Retinal pigment epithelial cell (primary cell): ENCODE measurements around the gene ZNF669.

Experiments used
- DNase-seq: peaks from one replicate; pipeline ENCODE4 v3.0.0-alpha.2; 2010; ENCODE audit warnings: low read depth
- H3K4me3 ChIP-seq: 2 replicates; pipeline ENCODE4 v1.5.1; 2011; ENCODE audit warnings: mild to moderate bottlenecking, low read length, control low read depth, moderate library complexity
- TF ChIP-seq, protein P1 (sequence below): conservative IDR thresholded peaks from 2 replicates; pipeline ENCODE4 v1.5.1; 2011; ENCODE audit warnings: low read depth, low read length, control low read depth, inconsistent platforms

The ZNF669 gene

DNA sequence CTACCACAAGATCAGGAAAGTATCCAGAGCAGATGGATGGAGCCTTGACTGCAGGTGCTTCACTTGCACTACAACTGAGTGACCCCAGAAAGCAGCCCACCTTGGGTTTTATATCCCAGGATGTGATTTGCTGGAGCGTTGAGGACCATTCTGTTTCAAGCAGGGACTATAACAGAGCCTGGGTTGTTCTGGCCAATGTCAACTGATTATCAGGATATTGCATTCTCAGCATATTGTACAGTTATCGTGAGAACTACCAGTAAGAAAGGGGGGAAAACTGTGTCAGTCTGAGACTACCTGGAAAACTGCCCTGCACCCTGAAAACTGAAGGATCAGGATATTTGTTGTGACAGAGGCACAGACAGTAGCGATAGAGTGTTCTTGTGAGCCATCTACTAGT, 8.0 kb downstream of the ZNF669 start:
- DNase-seq: no peak
- TF ChIP-seq, protein P1, sequence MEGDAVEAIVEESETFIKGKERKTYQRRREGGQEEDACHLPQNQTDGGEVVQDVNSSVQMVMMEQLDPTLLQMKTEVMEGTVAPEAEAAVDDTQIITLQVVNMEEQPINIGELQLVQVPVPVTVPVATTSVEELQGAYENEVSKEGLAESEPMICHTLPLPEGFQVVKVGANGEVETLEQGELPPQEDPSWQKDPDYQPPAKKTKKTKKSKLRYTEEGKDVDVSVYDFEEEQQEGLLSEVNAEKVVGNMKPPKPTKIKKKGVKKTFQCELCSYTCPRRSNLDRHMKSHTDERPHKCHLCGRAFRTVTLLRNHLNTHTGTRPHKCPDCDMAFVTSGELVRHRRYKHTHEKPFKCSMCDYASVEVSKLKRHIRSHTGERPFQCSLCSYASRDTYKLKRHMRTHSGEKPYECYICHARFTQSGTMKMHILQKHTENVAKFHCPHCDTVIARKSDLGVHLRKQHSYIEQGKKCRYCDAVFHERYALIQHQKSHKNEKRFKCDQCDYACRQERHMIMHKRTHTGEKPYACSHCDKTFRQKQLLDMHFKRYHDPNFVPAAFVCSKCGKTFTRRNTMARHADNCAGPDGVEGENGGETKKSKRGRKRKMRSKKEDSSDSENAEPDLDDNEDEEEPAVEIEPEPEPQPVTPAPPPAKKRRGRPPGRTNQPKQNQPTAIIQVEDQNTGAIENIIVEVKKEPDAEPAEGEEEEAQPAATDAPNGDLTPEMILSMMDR: no peak
- no peak overlapping the region for H3K4me3 ChIP-seq

DNA sequence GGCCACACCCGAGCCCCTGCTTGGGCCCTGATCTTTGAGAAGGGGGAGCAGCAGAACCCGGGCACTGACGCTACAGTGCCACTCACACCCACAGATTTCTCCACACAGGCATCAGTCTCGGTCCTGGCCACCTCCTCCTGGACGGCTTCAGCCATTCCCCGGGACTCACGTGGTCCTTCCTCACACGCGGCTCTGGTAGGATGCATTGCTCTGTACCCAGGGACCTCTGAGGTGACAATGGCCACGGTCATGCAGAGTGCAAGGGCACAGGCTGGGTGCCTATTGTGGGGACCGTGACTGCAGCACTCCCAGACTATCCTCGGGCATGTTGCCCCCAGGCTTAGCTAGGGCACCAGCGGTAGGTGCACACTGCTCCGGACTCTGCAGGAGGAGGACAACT, 13.7 kb downstream of the ZNF669 start:
- H3K4me3 ChIP-seq: no peak overlapping the region
- TF ChIP-seq, protein P1: no peak
- no peak for DNase-seq

DNA sequence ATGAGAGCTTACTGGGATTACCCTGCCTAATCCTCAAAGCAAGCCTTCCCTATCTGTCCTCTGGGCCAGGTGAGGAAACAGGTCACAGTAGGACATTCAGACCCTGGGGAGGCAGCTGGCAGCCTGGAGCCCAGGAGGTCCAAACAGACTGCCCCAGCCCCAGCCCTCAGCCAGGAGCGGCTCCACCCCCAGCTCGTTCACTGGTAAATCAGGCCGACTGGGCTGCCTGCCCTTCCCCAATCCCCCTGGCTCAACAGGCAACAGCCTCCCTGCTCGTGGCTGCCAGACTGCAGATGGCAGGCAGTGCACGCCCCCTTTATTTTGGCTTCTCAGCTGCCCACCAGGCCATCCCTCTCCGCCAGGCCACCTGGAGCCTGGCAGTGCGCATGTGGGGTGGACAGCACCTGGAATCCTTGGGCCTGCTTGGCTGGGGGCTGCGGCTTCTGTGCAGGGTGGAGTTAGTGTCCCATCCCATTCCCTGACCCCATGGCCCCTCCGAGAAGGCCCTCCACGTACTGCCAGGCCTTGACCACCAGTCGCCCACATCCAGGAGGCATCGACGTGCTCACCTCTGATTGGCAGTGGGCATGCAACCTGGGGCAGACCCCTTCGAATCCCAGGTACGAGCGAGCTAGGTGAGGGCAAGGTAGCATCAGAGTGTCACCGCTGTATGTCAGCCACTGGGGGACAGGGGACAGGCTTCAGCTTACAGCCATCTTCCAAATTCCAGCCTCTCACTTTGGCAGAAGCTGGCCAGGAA, 14.4 kb downstream of the ZNF669 start:
- no peak overlapping the region for H3K4me3 ChIP-seq
- TF ChIP-seq, protein P1: no peak
- no peak for DNase-seq

DNA sequence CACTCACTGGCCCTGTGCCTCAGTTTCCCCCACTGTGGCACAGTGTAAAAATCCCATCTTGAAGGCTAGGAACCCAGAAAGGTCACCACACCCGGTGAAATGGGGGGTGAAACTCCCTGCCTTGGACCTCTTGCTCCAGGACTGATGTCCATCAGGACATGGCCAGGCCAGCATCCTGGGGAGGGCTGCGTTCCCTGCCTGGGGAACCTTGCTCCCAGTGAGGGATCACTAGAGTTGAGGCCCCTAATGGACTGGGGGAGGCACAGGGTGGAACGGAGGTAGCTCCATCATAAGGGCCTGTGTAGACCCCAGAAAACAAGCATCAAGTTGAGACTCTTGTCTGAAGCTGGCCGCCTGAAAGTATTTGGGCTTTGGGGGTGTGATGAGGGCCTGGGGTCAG, 15.2 kb downstream of the ZNF669 start:
- no peak for DNase-seq
- H3K4me3 ChIP-seq: no peak overlapping the region
- TF ChIP-seq, protein P1: no peak

- no peak for DNase-seq
- TF ChIP-seq, protein P1: no peak
- no peak overlapping the region for H3K4me3 ChIP-seq
Measured at GRCh38 chr1:247087256-247087655, 16.9 kb downstream of the ZNF669 start.

DNA sequence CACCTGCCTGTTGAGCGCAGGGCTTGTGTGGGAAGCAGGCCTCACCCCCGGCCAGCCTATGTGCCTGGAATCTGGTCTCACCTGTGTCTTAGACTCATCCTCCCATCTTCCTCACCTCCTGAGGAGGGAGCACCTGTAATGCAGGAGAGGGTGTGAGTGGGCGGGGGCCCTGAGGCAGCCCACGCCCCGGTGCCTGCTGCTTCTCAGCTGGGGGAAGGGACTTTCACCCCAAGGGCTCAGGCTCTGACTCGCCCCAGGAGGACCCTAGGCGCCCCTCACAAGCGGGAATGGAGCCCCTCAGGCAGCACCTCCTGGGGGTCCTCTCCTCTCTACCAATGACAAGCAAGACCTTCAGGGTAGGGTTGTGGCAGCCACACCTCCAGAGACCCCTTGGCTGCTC, 18.8 kb downstream of the ZNF669 start:
- TF ChIP-seq, protein P1: no peak
- DNase-seq: no peak
- no peak overlapping the region for H3K4me3 ChIP-seq

DNA sequence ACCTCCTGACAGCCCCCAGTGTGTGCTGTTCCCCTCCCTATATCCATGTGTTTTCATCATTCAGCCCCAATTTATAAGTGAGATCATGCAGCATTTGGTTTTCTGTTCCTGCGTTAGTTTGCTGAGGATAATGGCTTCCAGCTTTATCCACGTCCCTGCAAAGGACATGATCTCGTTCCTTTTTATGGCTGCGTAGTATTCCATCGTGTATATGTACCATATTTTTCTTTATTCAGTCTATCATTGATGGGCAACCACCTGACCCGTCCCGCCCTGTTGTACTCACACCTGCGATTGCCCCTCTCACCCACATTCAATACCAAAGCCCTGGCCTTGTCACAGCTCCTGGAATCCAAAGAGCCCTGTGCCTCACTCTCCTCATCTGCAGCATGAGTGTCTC, 19.4 kb downstream of the ZNF669 start:
- TF ChIP-seq, protein P1: no peak
- no peak for DNase-seq
- H3K4me3 ChIP-seq: no peak overlapping the region
